Fibroblast of mammary gland (primary cell): Measurements from ENCODE around the gene B4GALT7.

Source experiments
- DNase-seq: peaks from one replicate; pipeline ENCODE4 v3.0.0-alpha.2; 2010; ENCODE audit warnings: low read depth
- H3K4me3 ChIP-seq: 2 replicates; pipeline ENCODE4 v1.5.1; 2011; ENCODE audit warnings: low read depth, mild to moderate bottlenecking, low read length, moderate library complexity; ENCODE audit not compliant: control insufficient read depth
- TF ChIP-seq, protein P1 (sequence below): conservative IDR thresholded peaks from 2 replicates; pipeline ENCODE4 v1.5.1; 2011; ENCODE audit warnings: low read depth, low read length, inconsistent platforms; ENCODE audit not compliant: control insufficient read depth, insufficient read depth

B4GALT7 gene

DNA sequence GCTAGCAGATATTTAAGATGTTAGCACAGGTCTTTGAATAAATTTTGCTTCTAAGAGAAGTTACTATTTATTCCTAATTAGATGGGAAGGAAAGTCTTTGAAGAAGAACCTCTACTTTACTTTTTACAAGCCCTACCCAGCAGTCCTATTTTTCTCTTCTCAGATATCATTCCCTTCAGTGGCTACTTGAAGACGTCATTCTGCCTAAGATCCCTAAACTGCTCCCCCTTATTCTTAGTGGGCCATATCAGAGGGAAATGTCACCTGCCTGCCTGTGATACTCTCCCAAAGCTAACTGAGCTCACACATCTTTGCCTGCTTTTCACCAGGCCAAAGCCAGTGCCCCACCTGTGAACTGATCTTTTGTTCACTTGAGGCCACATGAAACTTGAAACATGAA, 24.4 kb upstream of the B4GALT7 start:
- DNase-seq: no peak
- H3K4me3 ChIP-seq: no peak overlapping the region
- TF ChIP-seq, protein P1, sequence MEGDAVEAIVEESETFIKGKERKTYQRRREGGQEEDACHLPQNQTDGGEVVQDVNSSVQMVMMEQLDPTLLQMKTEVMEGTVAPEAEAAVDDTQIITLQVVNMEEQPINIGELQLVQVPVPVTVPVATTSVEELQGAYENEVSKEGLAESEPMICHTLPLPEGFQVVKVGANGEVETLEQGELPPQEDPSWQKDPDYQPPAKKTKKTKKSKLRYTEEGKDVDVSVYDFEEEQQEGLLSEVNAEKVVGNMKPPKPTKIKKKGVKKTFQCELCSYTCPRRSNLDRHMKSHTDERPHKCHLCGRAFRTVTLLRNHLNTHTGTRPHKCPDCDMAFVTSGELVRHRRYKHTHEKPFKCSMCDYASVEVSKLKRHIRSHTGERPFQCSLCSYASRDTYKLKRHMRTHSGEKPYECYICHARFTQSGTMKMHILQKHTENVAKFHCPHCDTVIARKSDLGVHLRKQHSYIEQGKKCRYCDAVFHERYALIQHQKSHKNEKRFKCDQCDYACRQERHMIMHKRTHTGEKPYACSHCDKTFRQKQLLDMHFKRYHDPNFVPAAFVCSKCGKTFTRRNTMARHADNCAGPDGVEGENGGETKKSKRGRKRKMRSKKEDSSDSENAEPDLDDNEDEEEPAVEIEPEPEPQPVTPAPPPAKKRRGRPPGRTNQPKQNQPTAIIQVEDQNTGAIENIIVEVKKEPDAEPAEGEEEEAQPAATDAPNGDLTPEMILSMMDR: no peak

DNA sequence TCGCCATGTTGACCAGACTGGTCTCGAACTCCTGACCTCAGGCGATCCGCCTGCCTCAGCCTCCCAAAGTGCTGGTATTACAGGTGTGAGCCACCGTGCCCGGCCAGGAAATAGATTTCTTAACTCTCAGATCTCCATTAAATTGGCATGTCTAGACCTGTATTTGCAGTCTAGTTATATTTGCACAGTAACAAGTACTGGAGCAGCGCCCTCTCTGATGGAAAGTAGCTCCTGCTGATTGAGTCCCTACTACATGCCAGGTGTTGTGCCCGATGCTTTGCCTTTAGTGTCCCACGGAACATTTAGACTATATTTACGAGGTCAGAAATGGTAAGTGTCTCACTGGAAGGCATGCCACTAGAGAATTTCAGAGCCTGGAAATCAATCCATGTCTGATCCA, 23.8 kb upstream of the B4GALT7 start:
- H3K4me3 ChIP-seq: no peak overlapping the region
- TF ChIP-seq, protein P1: no peak
- no peak for DNase-seq

DNA sequence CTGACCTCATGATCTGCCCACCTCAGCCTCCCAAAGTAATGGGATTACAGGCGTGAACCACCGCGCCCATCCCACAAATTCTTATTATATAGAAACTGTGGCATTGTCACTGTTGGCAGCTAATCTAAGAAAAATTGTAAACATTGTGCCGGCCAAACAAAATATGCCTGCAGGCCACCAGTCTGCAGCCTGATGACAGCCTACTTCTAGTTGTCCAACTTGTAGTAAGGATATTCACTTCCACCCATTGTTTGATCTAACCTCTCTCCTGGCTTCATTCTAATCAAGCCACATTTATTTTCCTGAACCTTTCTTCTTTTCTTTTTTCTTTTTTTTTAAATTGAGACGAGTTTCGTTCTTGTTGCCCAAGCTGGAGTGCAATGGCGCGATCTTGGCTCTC, 21.6 kb upstream of the B4GALT7 start:
- TF ChIP-seq, protein P1: no peak
- no peak for DNase-seq
- no peak overlapping the region for H3K4me3 ChIP-seq

DNA sequence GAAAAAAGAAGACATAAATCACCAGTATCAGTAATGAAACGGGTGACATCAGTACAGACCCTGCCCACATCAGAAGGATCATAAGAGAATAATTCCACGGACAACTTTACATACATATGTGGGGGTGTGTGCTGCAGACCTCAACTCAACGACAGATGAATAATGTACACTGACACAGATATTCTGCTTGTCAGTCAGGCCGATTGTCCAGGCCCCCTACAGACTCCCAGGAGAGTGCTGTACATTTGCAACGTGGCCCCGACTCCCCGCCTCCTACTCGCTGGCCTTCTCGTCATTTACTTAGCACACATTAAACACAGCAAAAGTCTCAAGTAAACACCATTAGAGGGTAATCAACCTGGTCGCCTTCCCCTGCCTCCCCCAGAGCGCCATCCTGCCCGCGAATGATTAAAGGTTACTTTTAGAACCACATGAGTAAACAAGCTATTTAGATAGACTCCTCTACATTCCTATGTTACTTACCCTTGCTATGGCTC, 11.5 kb upstream of the B4GALT7 start:
- DNase-seq: no peak
- H3K4me3 ChIP-seq: no peak overlapping the region
- TF ChIP-seq, protein P1: no peak

DNA sequence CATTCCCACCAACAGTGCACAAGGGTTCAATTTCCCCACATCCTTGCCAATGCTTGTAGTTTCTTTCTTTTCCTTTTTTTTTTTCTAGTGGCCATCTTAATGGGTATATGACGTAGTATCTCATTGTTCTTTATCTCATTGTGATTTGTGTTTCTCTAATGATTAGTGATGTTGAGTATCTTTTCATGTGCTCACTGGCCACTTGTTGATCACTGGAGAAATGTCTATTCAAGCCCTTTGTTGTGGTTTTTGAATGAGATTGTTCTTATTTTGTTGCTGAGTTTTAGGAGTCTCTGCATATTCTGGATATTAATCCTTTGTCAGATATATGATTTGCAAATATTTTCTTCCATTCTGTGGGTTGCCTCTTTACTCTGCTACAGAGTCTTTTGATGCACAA, 9.5 kb upstream of the B4GALT7 start:
- H3K4me3 ChIP-seq: no peak overlapping the region
- TF ChIP-seq, protein P1: no peak
- DNase-seq: no peak

DNA sequence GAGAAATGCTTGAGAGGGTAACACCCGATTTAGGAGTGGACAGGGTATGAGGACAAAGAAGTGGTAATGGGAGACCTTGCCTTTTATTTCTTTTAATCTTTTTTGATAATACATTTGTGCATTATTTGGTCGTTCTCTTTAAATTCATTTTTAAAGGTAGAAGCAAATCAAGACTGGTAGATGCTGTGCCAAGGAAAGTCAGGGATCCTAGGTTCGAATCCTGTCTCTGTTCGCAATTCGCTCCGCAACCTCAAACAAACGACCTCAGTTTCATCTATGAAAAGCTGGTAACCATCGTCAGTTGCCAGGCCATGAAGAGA, 8.3 kb upstream of the B4GALT7 start:
- DNase-seq: no peak
- peak overlapping the region; percentile 55 for H3K4me3 ChIP-seq
- TF ChIP-seq, protein P1: no peak

DNA sequence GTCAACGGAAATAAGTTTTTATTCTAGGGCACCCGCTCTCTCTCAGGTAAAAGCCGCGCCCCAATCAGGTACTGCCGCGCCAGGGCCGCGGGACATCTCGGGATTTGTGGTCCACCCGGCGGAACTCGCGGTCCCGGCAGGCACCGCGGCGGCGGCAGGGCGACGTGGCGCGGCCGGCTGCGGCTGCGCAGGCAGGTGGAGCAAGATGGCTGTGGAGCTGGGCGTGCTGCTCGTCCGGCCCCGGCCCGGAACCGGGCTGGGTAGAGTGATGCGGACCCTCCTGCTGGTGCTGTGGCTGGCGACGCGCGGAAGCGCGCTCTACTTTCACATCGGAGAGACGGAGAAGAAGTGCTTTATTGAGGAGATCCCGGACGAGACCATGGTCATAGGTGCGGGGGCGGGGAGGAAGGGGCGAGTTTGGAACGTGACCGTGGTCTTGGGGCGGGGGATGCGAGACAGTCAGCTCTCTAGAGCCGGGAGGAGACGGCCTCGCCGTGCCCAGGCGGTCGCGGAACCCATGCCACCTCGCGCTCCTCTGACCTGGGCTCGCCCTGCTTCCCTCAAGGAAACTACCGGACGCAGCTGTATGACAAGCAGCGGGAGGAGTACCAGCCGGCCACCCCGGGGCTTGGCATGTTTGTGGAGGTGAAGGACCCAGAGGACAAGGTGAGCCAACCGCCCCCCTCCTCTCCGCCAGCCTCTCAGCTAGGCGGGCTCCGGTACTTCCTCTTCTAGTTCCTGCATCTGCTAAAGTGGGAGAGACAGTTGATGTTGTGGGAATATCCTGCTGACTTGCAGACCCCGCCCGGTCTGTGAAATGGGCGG, 7.7 kb upstream of the B4GALT7 start, which contains the start of gene TMED9:
Gene TMED9, plus strand, starts transcription at position 194 of the 825 bp plus-strand sequence. Its CDS starts 12 bp downstream, at position 206.
- peak; percentile 65 for DNase-seq
- TF ChIP-seq, protein P1: no peak
- peak within 1 kb of the TSS; percentile 93 for H3K4me3 ChIP-seq
